NOMO-1 treated with DMSO at 0.1 percent for 48 hours (cell line): Measurements from ENCODE around the gene ABCG2.
"Not testable (repeated sequence)": the region's sequence is repeated elsewhere in the genome, so short reads cannot be mapped to it uniquely, and the experiment has no call there.

Source experiments
- DNase-seq: peaks from one replicate; lab custom pipeline; 2025; ENCODE audit not compliant: unreplicated experiment; lab: John Stamatoyannopoulos, UW

ABCG2 gene

GRCh38 chr4:88169298-88169697 lies 10.9 kb upstream of the ABCG2 start:
- no peak for DNase-seq

GRCh38 chr4:88166608-88167007 lies 8.2 kb upstream of the ABCG2 start:
- no peak for DNase-seq

GRCh38 chr4:88163336-88163735 lies 4.9 kb upstream of the ABCG2 start:
- DNase-seq = no peak

GRCh38 chr4:88162626-88163025 lies 4.2 kb upstream of the ABCG2 start:
- DNase-seq = no peak

- DNase-seq = no peak
Observed at GRCh38 chr4:88159229-88159725, 838 bp upstream of the ABCG2 start.

GRCh38 chr4:88158038-88158488 lies 376 bp downstream of the ABCG2 start:
- DNase-seq = no peak

GRCh38 chr4:88152331-88152730 lies 6.1 kb downstream of the ABCG2 start:
- DNase-seq = not testable (repeated sequence)

- DNase-seq = no peak
Observed at GRCh38 chr4:88148560-88148959, 9.9 kb downstream of the ABCG2 start.

GRCh38 chr4:88147799-88148217 lies 10.6 kb downstream of the ABCG2 start:
- no peak for DNase-seq

- no peak for DNase-seq
Observed at GRCh38 chr4:88146891-88147290, 11.5 kb downstream of the ABCG2 start.

- no peak for DNase-seq
Observed at GRCh38 chr4:88144866-88145300, 13.6 kb downstream of the ABCG2 start.

GRCh38 chr4:88144048-88144447 lies 14.4 kb downstream of the ABCG2 start:
- no peak for DNase-seq

- no peak for DNase-seq
Observed at GRCh38 chr4:88143504-88143903, 14.9 kb downstream of the ABCG2 start.

GRCh38 chr4:88138561-88138960 lies 19.9 kb downstream of the ABCG2 start:
- DNase-seq = no peak

GRCh38 chr4:88137112-88137511 lies 21.3 kb downstream of the ABCG2 start:
- DNase-seq = no peak

GRCh38 chr4:88136249-88136648 lies 22.2 kb downstream of the ABCG2 start:
- DNase-seq = no peak

- DNase-seq = no peak
Observed at GRCh38 chr4:88135356-88135663, 23.1 kb downstream of the ABCG2 start.

- no peak for DNase-seq
Observed at GRCh38 chr4:88134536-88135355, 23.7 kb downstream of the ABCG2 start.

- DNase-seq = no peak
Observed at GRCh38 chr4:88134111-88134510, 24.3 kb downstream of the ABCG2 start.

GRCh38 chr4:88130544-88131305 lies 27.7 kb downstream of the ABCG2 start:
- peak; percentile 50 for DNase-seq

GRCh38 chr4:88130003-88130402 lies 28.4 kb downstream of the ABCG2 start:
- DNase-seq = no peak

- not testable (repeated sequence) for DNase-seq
Observed at GRCh38 chr4:88122260-88122659, 36.2 kb downstream of the ABCG2 start.
